NCI-H226 (cell line): Measurements from ENCODE around the gene PHF21B.

ENCODE experiments used
- DNase-seq: peaks from one replicate; pipeline ENCODE4 v3.0.0-alpha.2; 2015

The PHF21B gene

GRCh38 chr22:44837481-44837880 is 172.3 kb downstream of the PHF21B start:
- no peak for DNase-seq

- no peak for DNase-seq
Measured at GRCh38 chr22:44834065-44834464, 175.7 kb downstream of the PHF21B start.

- DNase-seq = no peak
Measured at GRCh38 chr22:44831885-44832284, 177.9 kb downstream of the PHF21B start.
